GM21381 (cell line): ENCODE results near the gene FECH.

Source experiments
- ATAC-seq: cut with Tn5 transposase; IDR thresholded peaks from one replicate; pipeline ENCODE4 v1.9.1; 2021; ENCODE audit warnings: mild to moderate bottlenecking, moderate library complexity; ENCODE audit not compliant: unreplicated experiment

The FECH gene

GRCh38 chr18:57581301-57581934 lies 5.1 kb downstream of the FECH start:
- ATAC-seq: peak; percentile 91

GRCh38 chr18:57579934-57580333 lies 6.6 kb downstream of the FECH start:
- ATAC-seq: no peak

DNA sequence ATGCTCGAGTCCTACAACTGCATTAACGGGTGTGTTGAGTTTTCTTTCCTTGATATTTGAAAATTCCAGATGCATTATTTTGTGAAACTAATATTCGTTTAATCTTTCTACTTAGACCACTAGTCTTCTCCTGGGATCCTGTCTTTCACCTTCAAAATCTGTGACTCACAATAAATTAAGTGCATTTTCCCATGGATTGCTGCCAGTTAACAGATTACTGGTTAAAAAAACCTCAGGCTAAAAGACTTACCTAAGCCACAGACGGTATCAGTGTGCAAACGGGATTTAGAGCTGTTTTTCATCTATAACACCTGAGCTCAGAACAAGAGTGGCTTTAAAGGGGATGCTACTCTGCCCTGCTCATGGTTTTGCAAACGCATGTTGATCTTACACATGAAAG lies 10.2 kb downstream of the FECH start:
- no peak for ATAC-seq

GRCh38 chr18:57575542-57575941 lies 11.0 kb downstream of the FECH start:
- ATAC-seq: no peak

DNA sequence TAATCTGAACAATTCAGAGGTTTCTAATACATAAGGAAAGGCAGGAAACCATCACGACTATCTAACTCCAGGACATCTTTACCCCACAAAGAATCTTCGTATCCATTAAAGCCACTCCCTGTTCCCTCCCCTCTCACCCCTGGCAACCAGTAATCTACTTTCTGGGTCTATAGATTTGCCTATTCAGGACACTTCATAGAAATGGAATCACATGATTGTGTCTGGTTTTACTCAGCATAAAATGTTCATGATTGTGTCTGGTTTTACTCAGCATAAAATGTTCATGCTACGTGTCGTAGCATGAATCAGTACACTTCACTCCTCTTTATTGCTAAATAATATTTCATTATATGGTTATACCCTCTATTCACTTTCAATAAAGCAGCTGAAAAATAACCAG lies 11.6 kb downstream of the FECH start:
- no peak for ATAC-seq

- no peak for ATAC-seq
Observed at GRCh38 chr18:57570162-57570561, 16.3 kb downstream of the FECH start.

DNA sequence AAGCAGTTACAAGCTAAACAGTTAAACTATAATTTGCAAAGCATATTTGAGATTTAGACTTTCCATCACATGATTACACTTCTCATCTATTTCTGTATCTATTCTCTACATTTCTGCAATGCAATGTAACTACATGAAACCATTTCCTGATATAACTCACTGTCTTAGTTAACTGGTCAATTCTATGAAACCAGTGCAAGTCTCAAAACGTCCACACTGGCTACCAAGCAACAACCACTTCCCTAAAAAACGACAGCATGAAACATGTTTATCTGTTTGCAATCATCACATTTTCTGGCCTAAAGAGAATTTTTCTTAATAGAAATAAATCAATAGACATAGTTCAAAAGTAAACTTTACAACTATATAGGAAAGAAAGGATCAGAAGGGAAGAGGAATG lies 17.4 kb downstream of the FECH start:
- no peak for ATAC-seq

GRCh38 chr18:57561728-57562423 lies 24.6 kb downstream of the FECH start:
- ATAC-seq: no peak

- ATAC-seq: no peak
Observed at GRCh38 chr18:57561261-57561660, 25.2 kb downstream of the FECH start.

- no peak for ATAC-seq
Observed at GRCh38 chr18:57559314-57559713, 27.2 kb downstream of the FECH start.

DNA sequence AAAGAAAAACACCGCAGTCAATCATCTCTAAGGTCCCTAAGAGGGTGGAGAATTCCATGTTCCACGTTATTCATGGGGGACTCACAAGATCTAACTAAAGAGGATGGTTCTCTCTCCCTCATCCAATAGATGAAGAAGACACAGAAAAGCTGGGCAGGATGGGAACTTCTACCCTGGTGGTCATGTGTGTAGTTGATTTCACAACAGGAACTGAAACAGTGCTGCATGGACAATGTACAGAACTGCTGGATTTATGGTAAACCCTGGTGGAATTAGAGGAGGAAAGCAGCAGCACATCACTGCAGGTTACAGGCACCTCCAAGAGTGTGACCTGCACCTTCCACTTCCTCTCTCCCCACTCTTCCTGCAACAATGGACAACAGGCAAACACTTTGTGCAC lies 31.4 kb downstream of the FECH start:
- no peak for ATAC-seq

GRCh38 chr18:57550510-57550909 lies 36.0 kb downstream of the FECH start:
- ATAC-seq: no peak

- no peak for ATAC-seq
Observed at GRCh38 chr18:57547260-57547659, 39.2 kb downstream of the FECH start.

GRCh38 chr18:57544936-57545660 lies 41.4 kb downstream of the FECH start:
- peak; percentile 79 for ATAC-seq

DNA sequence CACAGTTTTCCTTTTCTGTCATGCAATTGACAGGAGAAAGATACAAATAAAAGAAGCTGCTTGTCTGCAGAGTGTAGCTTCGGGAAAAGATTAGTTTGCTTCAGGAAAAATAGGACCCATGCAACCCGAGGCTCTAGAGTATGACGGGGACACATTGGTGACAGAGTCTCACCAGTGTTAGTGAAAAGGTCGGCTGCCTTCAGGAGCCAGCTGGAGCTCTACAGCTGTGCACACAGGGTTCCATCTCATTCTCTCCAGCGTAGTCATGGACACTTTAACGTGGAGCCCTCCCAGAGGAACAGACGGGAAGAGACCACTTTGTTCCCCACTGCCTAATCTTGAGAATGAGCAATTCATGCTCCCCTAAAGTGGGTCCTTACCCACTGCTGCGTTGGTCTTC lies 42.9 kb downstream of the FECH start:
- no peak for ATAC-seq

DNA sequence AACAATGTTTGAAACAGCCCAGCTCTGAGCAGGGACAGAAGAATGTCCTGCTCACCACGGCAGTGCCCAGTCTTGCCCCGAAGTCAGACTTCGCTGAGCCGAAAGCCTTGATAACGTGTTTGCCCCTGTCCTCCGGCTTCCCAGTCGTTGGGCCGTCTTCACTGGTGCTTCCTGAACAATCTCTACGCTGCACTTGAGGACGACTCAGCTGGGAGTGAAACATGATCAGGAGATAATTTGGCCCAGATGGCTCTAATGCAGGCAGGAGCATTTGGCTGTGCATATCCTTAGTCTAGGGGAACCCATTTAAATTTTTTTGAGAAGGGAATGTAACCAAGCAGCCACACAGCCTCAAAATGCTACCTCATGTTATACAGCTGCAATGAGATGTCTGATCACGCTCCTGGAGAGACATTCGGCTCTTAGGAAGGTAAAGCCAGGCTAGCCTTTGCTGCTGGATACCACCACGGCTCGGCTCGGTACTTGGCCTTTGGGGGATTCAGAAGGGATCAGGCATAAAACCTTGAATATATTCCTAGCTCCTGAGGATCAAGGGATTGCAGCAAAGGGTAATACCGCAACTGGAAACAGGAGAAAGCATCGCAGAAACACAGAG lies 43.6 kb downstream of the FECH start:
- ATAC-seq: no peak

DNA sequence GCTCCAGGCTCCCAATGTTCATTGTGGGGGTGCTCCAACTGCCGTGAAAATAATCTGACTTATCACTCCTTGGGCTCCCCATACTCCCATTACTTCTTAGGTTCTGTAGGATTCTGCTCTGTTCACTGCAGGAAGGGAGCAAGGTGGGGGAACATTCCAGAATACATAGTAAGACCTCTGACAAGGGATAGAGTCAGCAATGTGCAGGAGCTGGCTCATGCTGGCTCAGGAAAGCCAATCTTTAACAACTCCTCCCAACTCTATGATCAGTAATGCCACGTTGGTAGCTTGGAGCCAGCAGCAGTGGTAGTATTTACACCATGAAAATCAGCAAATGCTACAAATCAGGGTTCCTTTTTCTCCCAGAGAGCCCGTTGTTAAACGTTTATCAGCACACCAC lies 44.4 kb downstream of the FECH start:
- ATAC-seq: no peak

- ATAC-seq: no peak
Observed at GRCh38 chr18:57539702-57540101, 46.8 kb downstream of the FECH start.

DNA sequence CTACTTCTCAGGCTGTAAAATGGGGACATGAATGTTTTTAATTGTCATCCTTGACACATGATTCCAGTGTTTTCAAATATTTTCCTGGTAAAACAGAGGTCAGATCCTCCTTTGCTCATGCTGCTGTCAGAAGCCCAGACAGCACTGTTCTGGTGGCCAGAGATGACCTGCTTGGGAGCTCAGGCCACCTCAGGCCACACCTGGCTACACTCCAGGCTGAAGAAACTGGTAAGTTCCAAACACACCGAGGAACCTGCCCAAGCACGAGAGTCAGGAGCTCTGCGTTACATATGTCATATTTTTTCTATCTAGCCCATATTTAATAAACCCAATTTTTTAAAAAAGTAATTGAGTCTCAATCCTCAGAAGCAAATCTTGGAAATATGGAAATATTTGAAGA lies 47.9 kb downstream of the FECH start:
- ATAC-seq: no peak

DNA sequence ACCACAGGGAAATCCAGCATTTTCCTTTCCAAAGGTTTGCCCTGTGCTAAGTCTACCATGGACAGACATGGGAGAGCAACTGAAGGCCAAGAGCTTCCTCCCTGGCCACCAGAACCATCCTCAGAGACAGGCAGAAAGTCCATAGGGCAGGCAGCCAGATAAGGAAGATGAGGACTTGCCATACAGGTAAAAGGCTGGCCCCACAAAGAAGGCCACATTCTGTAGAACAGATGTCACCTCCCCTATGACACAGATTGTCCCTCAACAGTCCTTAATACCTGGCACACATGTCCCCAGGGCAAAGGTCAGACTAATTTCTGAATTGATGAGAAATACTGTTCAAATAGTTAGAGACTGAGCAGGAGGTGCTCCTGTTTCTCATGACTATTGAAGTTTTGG lies 52.0 kb downstream of the FECH start:
- ATAC-seq: no peak

- no peak for ATAC-seq
Observed at GRCh38 chr18:57533868-57534510, 52.5 kb downstream of the FECH start.
